Prostate gland (tissue), 2 donors: ENCODE measurements around the gene SLC17A1. TPM values are rescaled to one million over a fixed set of nuclear protein-coding genes. Genes with fewer than 3 reads are reported as not detected.

Experiments
- DNase-seq: peaks from one replicate; pipeline ENCODE4 v3.0.0-alpha.2; 2019; ENCODE audit warnings: low spot score
- H3K27ac ChIP-seq, 2 donors: fragments of 200-600 bp; sonication (generic); 2 replicates each; pipeline ENCODE4 v1.5.1; 2017 to 2019
- H3K27me3 ChIP-seq: fragments of 200-600 bp; sonication (generic); replicated peaks from 2 replicates; pipeline ENCODE4 v1.5.1; 2019; ENCODE audit not compliant: insufficient read depth
- H3K36me3 ChIP-seq, 2 donors: fragments of 200-600 bp; sonication (generic); 1 replicate in 1 of 2; 2 replicates in 1 of 2; pipeline versions ENCODE4 v1.5.1 to v1.8.1; 2017 to 2019
- H3K4me1 ChIP-seq: fragments of 200-600 bp; sonication (generic); replicated peaks from 2 replicates; pipeline ENCODE4 v1.5.1; 2019
- H3K4me3 ChIP-seq, 2 donors: fragments of 200-600 bp; sonication (generic); 2 replicates each; pipeline ENCODE4 v1.5.1; 2017 to 2019
- H3K9me3 ChIP-seq: fragments of 200-600 bp; sonication (generic); 2 replicates; pipeline ENCODE4 v1.5.1; 2017
- CTCF ChIP-seq, 4 experiments: fragments of 200-600 bp in 2 of 4; fragments of 450-650 bp in 2 of 4; sonication (generic) in 2 of 4; IDR thresholded peaks; 1 replicate in 3 of 4; 2 replicates in 1 of 4; pipeline ENCODE4 v1.5.1; 2016 to 2019; ENCODE audit warnings: antibody characterized with exemption in 4 of 4, mild to moderate bottlenecking in 2 of 4, moderate library complexity in 2 of 4
- POLR2A ChIP-seq: fragments of 450-650 bp; IDR thresholded peaks from one replicate; pipeline ENCODE4 v1.6.1; 2016; ENCODE audit warnings: antibody characterized with exemption, mild to moderate bottlenecking
- POLR2AphosphoS5 ChIP-seq: sonication (generic); formaldehyde crosslinking; IDR thresholded peaks from one replicate; pipeline ENCODE4 v1.6.1; 2017; ENCODE audit warnings: antibody characterized with exemption
- WGBS: methylation state at CpG from one replicate; pipeline ENCODE4 v1.1.5; 2018; 5-methylcytosine and 5-hydroxymethylcytosine counted together
- intact Hi-C: fragments of 100-400 bp; cut with DNase I; formaldehyde crosslinking; loops from one replicate; pipeline ENCODE4 v1.14.2; 2022
- total RNA-seq, 2 donors: library from RNA; depleted of rRNA; stranded (reverse); fragments of >200 nt; gene quantifications; one replicate each; pipeline ENCODE4 v1.1.0, GENCODE V29; 2016

Gene SLC17A1
- total RNA-seq, 2 donors from 2014 or later = 0.51 TPM; not detected in 1

- Histone ChIP-seq H3K27me3 (no peaks in the 10 kb centered on the region), H3K4me3 (no peak overlapping the region), H3K4me1 (no peaks in the 10 kb centered on the region), H3K27ac (no peak overlapping the region), H3K36me3 (no peaks in the 10 kb centered on the region), H3K9me3 (no peaks in the 10 kb centered on the region)
- intact Hi-C loops = no loop called here
- 78% methylated on average over 3 of the region's 3 CpGs for WGBS
- DNase-seq = no peak
- TF ChIP-seq POLR2AphosphoS5 (no peak), POLR2A (no peak), CTCF (IDR thresholded peaks at IDR 0.05) (no peak)
These were observed 43.7 kb upstream of the SLC17A1 start for GRCh38 chr6:25875563-25875905.

GRCh38 chr6:25874822-25875562 lies 43.1 kb upstream of the SLC17A1 start:
- Histone ChIP-seq H3K27ac (no peak overlapping the region), H3K36me3 (no peaks in the 10 kb centered on the region), H3K4me1 (no peaks in the 10 kb centered on the region), H3K9me3 (no peaks in the 10 kb centered on the region), H3K27me3 (no peaks in the 10 kb centered on the region), H3K4me3 (no peak overlapping the region)
- intact Hi-C loops = no loop called here
- 80% methylated on average over 3 of the region's 3 CpGs for WGBS
- no peak for DNase-seq
- no peak for TF ChIP-seq CTCF (IDR thresholded peaks at IDR 0.05)
- no peak for TF ChIP-seq POLR2A
- TF ChIP-seq POLR2AphosphoS5 = no peak

- Histone ChIP-seq H3K4me3 (no peak within 1 kb of the TSS), H3K9me3 (no peaks in the 10 kb centered on the region), H3K4me1 (no peaks in the 10 kb centered on the region), H3K27me3 (no peaks in the 10 kb centered on the region), H3K27ac (no peak within 1 kb of the TSS), H3K36me3 (no peaks in the 10 kb centered on the region)
- intact Hi-C loops = no loop called here
- no peak for DNase-seq
- 84% methylated on average over 3 of the region's 3 CpGs for WGBS
- TF ChIP-seq POLR2AphosphoS5 (no peak), CTCF (IDR thresholded peaks at IDR 0.05) (no peak), POLR2A (no peak)
These were observed 42.3 kb upstream of the SLC17A1 start, which contains the start of gene SLC17A3 for GRCh38 chr6:25874118-25874517. TSS of gene SLC17A3 (minus strand) at chr6:25874243. CDS start at chr6:25868387, 5,856 bp downstream.

- DNase-seq = no peak
- Histone ChIP-seq H3K36me3 (no peaks in the 10 kb centered on the region), H3K27ac (no peak overlapping the region), H3K4me3 (no peak overlapping the region), H3K4me1 (no peaks in the 10 kb centered on the region), H3K27me3 (no peaks in the 10 kb centered on the region), H3K9me3 (no peaks in the 10 kb centered on the region)
- intact Hi-C loops = no loop called here
- WGBS = 100% methylated on average over 1 of the region's 1 CpG
- TF ChIP-seq POLR2A (no peak), CTCF (IDR thresholded peaks at IDR 0.05) (no peak), POLR2AphosphoS5 (no peak)
These were observed 41.0 kb upstream of the SLC17A1 start for GRCh38 chr6:25872814-25873213.

- Histone ChIP-seq H3K9me3 (no peaks in the 10 kb centered on the region), H3K27ac (no peak overlapping the region), H3K4me3 (no peak overlapping the region), H3K27me3 (no peaks in the 10 kb centered on the region), H3K36me3 (no peaks in the 10 kb centered on the region), H3K4me1 (no peaks in the 10 kb centered on the region)
- TF ChIP-seq CTCF (IDR thresholded peaks at IDR 0.05) (no peak), POLR2A (no peak), POLR2AphosphoS5 (no peak)
- intact Hi-C loops = no loop called here
- no peak for DNase-seq
- 59% methylated on average over 1 of the region's 1 CpG for WGBS
These were observed 38.0 kb upstream of the SLC17A1 start for GRCh38 chr6:25869840-25870239.
